Nephron (organoid): ENCODE data around the gene PAX7.
A peak's percentile ranks its signal among the peaks of the same experiment; 100 is the strongest.

Source experiments
- H3K27ac Mint-ChIP-seq, 3 experiments: 2 replicates each; pipeline ENCODE4 v1.8.0; 2020; ENCODE audit warnings: mixed read lengths in 3 of 3, mild to moderate bottlenecking in 2 of 3, moderate library complexity in 1 of 3
- H3K27me3 Mint-ChIP-seq: 2 replicates; pipeline ENCODE4 v1.8.0; 2021; ENCODE audit warnings: low read depth, mild to moderate bottlenecking, moderate library complexity, mixed read lengths
- H3K36me3 Mint-ChIP-seq: 2 replicates; pipeline ENCODE4 v1.8.0; 2020; ENCODE audit warnings: low read depth, mixed read lengths
- H3K4me1 Mint-ChIP-seq: 2 replicates; pipeline ENCODE4 v1.8.0; 2020; ENCODE audit warnings: mixed read lengths
- H3K4me3 Mint-ChIP-seq, 3 experiments: 2 replicates each; pipeline ENCODE4 v1.8.0; 2020; ENCODE audit warnings: mild to moderate bottlenecking in 3 of 3, mixed read lengths in 3 of 3, moderate library complexity in 2 of 3
- H3K9me3 Mint-ChIP-seq: 2 replicates; pipeline ENCODE4 v1.8.0; 2020; ENCODE audit warnings: mixed read lengths
- TF ChIP-seq, protein P1 (sequence below), 3 experiments: fragments of 200-600 bp; sonication (generic); IDR thresholded peaks; one replicate each; pipeline ENCODE4 v1.5.0; 2021; ENCODE audit warnings: antibody characterized with exemption in 3 of 3; ENCODE audit not compliant: unreplicated experiment in 3 of 3

Gene PAX7

DNA sequence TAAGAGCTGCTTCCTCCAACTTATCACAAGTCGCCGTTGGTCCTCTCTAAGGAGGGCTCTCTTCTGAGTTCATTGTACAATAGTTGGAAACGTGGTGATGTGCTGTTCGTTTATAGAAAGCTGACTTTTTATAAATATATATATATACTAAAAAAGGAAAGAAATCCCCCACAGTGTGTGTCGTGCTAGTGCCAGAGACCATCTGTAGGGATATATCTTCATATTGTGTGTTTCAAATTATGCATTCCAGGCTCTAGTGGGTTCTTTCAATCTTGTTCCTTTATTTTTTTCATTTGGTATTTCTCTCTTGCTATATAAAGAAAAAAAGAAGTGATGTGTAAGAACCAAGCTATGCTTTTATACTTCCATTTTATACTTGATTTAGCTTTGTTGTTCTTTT is 117.0 kb downstream of the PAX7 start:
- peaks cover 6% of the 10 kb centered on the region for H3K9me3 Mint-ChIP-seq
- H3K4me1 Mint-ChIP-seq = peaks cover 15% of the 10 kb centered on the region
- H3K36me3 Mint-ChIP-seq = no peaks in the 10 kb centered on the region
- H3K27me3 Mint-ChIP-seq = peaks cover 39% of the 10 kb centered on the region
- TF ChIP-seq, protein P1, sequence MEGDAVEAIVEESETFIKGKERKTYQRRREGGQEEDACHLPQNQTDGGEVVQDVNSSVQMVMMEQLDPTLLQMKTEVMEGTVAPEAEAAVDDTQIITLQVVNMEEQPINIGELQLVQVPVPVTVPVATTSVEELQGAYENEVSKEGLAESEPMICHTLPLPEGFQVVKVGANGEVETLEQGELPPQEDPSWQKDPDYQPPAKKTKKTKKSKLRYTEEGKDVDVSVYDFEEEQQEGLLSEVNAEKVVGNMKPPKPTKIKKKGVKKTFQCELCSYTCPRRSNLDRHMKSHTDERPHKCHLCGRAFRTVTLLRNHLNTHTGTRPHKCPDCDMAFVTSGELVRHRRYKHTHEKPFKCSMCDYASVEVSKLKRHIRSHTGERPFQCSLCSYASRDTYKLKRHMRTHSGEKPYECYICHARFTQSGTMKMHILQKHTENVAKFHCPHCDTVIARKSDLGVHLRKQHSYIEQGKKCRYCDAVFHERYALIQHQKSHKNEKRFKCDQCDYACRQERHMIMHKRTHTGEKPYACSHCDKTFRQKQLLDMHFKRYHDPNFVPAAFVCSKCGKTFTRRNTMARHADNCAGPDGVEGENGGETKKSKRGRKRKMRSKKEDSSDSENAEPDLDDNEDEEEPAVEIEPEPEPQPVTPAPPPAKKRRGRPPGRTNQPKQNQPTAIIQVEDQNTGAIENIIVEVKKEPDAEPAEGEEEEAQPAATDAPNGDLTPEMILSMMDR (IDR thresholded peaks at IDR 0.05; ENCODE audit: unreplicated experiment in 3 of 3) = no peak
- no peak overlapping the region for H3K4me3 Mint-ChIP-seq
- peak overlapping the region in 2 of 3 experiments; percentile 25 to 38 for H3K27ac Mint-ChIP-seq

DNA sequence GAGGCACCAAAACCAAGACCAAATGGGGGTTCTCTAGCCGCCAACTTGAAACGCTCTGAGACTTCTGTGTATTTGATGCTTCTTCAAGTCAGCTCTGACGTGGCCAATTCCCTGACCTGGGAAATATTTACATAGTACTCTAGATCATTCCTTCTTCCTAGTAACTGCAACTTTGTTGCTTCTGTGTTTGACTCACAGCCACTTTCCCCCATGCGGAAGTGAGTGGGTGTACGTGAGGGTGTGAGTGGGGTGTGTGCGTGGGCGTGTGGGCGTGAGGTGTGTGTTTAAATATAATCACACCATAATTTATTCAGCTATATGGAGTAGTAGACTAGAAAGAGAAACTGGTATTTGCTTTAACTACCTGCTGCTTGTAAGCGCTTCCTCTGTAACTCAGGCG is 117.8 kb downstream of the PAX7 start:
- Mint-ChIP-seq H3K27ac (peak overlapping the region in 1 of 3 experiments; percentile 25), H3K9me3 (peaks cover 6% of the 10 kb centered on the region), H3K36me3 (no peaks in the 10 kb centered on the region), H3K4me3 (no peak overlapping the region), H3K27me3 (peaks cover 39% of the 10 kb centered on the region), H3K4me1 (peaks cover 15% of the 10 kb centered on the region)
- TF ChIP-seq, protein P1 (IDR thresholded peaks at IDR 0.05; ENCODE audit: unreplicated experiment in 3 of 3) = no peak

DNA sequence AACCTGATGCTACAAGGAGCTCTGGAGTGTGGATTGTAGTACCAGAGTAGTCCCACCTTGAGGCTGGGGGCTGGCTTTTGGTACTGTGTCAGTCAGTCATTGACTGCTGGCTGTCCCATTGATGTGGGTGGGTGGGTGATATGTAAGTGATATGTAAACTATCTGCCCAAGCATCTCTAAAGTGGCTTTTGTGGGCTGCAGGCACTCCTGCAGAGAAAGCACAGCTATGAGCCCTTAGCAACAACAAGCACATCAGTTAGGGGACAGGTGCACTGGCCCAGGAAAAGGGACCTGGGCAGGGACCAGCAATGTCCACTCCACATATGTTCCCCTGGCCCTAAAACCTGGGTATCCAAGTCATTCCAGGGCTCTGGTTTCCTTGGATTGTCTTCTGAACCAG is 118.9 kb downstream of the PAX7 start:
- H3K9me3 Mint-ChIP-seq = peaks cover 13% of the 10 kb centered on the region
- no peak overlapping the region for H3K4me3 Mint-ChIP-seq
- TF ChIP-seq, protein P1 (IDR thresholded peaks at IDR 0.05; ENCODE audit: unreplicated experiment in 3 of 3) = no peak
- H3K4me1 Mint-ChIP-seq = peaks cover 15% of the 10 kb centered on the region
- no peak overlapping the region for H3K27ac Mint-ChIP-seq
- no peaks in the 10 kb centered on the region for H3K36me3 Mint-ChIP-seq
- H3K27me3 Mint-ChIP-seq = peaks cover 36% of the 10 kb centered on the region

DNA sequence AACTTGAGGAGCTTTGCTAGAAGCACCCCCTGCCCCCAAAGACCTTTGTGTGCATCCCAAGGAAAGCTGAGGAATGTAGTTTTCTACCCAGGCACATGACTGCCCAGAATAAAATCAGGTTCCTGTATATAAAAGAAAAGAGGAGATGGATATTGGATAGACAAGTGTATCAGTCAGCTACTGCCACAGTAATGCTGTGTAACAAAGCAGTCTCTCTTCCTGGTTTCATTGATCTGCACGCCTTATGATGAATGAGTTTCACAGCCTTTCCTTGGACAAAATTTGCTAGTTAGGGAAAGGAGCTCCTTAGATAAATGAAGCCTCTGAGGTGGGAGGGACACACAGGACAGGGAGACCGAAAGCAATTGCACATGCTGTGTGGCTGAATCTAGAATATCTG is 120.0 kb downstream of the PAX7 start:
- Mint-ChIP-seq H3K4me1 (peaks cover 15% of the 10 kb centered on the region), H3K9me3 (peaks cover 15% of the 10 kb centered on the region), H3K27me3 (peaks cover 35% of the 10 kb centered on the region), H3K36me3 (no peaks in the 10 kb centered on the region), H3K4me3 (no peak overlapping the region), H3K27ac (no peak overlapping the region)
- TF ChIP-seq, protein P1 (IDR thresholded peaks at IDR 0.05; ENCODE audit: unreplicated experiment in 3 of 3) = no peak

DNA sequence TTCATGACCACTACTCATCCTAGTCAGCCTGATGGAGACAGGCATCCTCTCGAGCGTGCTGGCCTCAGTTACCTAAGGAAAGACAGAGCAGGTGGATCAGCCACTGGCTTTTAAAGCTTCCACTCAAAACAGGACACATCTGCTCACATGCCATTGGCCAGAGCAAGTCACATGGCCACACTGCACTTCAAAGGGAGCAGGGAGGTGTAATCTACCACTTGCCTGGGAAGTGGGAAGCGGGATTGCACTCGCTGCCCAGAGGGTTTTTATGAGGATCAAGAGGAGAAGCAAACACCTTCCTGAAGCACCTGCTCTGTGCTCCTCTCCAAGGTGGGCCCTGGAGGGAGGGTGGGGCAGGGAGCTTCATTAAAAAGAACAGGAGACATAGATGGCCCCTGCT is 120.8 kb downstream of the PAX7 start:
- peaks cover 15% of the 10 kb centered on the region for H3K4me1 Mint-ChIP-seq
- TF ChIP-seq, protein P1 (IDR thresholded peaks at IDR 0.05; ENCODE audit: unreplicated experiment in 3 of 3) = no peak
- H3K36me3 Mint-ChIP-seq = no peaks in the 10 kb centered on the region

DNA sequence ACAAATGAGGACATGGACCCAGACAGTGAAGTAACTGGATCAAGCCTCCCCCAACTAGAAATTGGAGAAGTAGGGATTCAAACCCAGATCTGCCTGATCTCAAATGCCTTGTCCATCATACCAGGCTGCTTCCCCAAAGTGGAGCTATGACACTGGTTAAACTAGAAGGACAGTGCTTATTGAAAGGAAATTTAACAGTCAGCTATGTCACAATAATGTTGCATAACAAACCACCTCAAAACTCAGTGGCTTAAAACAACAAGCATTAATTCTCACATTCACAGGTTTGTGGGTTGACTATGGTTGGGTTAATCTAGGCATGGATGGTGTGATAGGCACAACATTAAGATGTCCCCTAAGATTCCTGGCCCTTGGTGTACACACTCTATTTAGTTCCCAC is 121.8 kb downstream of the PAX7 start:
- peaks cover 26% of the 10 kb centered on the region for H3K9me3 Mint-ChIP-seq
- no peak overlapping the region for H3K27ac Mint-ChIP-seq

More for the DNA sequence above, 120.8 kb downstream of the PAX7 start:
- Mint-ChIP-seq H3K4me3 (no peak overlapping the region), H3K27ac (no peak overlapping the region), H3K27me3 (peaks cover 36% of the 10 kb centered on the region), H3K9me3 (peaks cover 23% of the 10 kb centered on the region)

More for the DNA sequence above, 121.8 kb downstream of the PAX7 start:
- H3K27me3 Mint-ChIP-seq = peaks cover 39% of the 10 kb centered on the region
- H3K4me3 Mint-ChIP-seq = no peak overlapping the region
- H3K4me1 Mint-ChIP-seq = peaks cover 13% of the 10 kb centered on the region
- TF ChIP-seq, protein P1 (IDR thresholded peaks at IDR 0.05; ENCODE audit: unreplicated experiment in 3 of 3) = no peak
- no peaks in the 10 kb centered on the region for H3K36me3 Mint-ChIP-seq
